IMR-90 (cell line): Measurements from ENCODE around the gene GTF2H4. TPM values are rescaled to one million over a fixed set of nuclear protein-coding genes. Genes with fewer than 3 reads are reported as not detected.

Source experiments
- ATAC-seq: fragments of 200-7000 bp; cut with Tn5 transposase; 2 replicates; pipeline ENCODE4 v1.9.1; 2020; ENCODE audit warnings: low read depth, mild to moderate bottlenecking, moderate library complexity
- BruUV-seq: library from RNA; stranded (reverse); fragments of 400-500 nt; replicated peaks from 2 replicates; lab custom pipeline; 2021; lab: Mats Ljungman, UMichigan
- CTCF ChIA-PET: fragments of 300-600 bp; formaldehyde crosslinking; extraction: SDS; loops from one replicate; lab custom pipeline; 2021; ENCODE audit warnings: antibody characterized with exemption; lab: Yijun Ruan, JAX
- POLR2A ChIA-PET: fragments of 300-600 bp; sonication (Branson Sonifier 250); formaldehyde crosslinking; loops from one replicate; lab custom pipeline; 2022; ENCODE audit warnings: antibody characterized with exemption; ENCODE audit not compliant: unreplicated experiment; lab: Charles Lee
- DNase-seq: peaks from one replicate; pipeline ENCODE4 v3.0.0; 2013
- H2AFZ ChIP-seq: replicated peaks from 2 replicates; pipeline ENCODE3; 2013; ENCODE audit warnings: low read length, mild to moderate bottlenecking; ENCODE audit not compliant: poor library complexity
- H2AK5ac ChIP-seq: 2 replicates; pipeline ENCODE4 v1.6.1; 2013; ENCODE audit warnings: low read depth, low read length, inconsistent platforms
- H2AK9ac ChIP-seq: replicated peaks from 2 replicates; pipeline ENCODE3; 2013; ENCODE audit warnings: mild to moderate bottlenecking, low read depth, low read length, moderate library complexity; ENCODE audit not compliant: poor library complexity
- H2BK120ac ChIP-seq: 2 replicates; pipeline ENCODE4 v1.6.1; 2013; ENCODE audit warnings: low read depth, low read length, inconsistent platforms
- H2BK15ac ChIP-seq: 3 replicates; pipeline ENCODE4 v1.6.1; 2013; ENCODE audit warnings: low read depth, low read length, inconsistent platforms
- H2BK20ac ChIP-seq: 2 replicates; pipeline ENCODE4 v1.6.1; 2013; ENCODE audit warnings: low read depth, mild to moderate bottlenecking, inconsistent platforms, low read length, moderate library complexity
- H2BK5ac ChIP-seq: 2 replicates; pipeline ENCODE4 v1.6.1; 2013; ENCODE audit warnings: mild to moderate bottlenecking, low read depth, low read length, inconsistent platforms; ENCODE audit not compliant: poor library complexity, severe bottlenecking
- H3K14ac ChIP-seq: replicated peaks from 2 replicates; pipeline ENCODE4 v1.6.1; 2013; ENCODE audit warnings: low read depth, low read length, inconsistent platforms
- H3K18ac ChIP-seq: 2 replicates; pipeline ENCODE4 v1.6.1; 2013; ENCODE audit warnings: low read depth, low read length, control low read depth
- H3K23ac ChIP-seq: 2 replicates; pipeline ENCODE4 v1.6.1; 2013; ENCODE audit warnings: low read depth, low read length, inconsistent platforms
- H3K27ac ChIP-seq: 2 replicates; pipeline ENCODE4 v1.5.1; 2013; ENCODE audit warnings: mild to moderate bottlenecking, control low read depth, low read length; ENCODE audit not compliant: insufficient read depth
- H3K27me3 ChIP-seq: 2 replicates; pipeline ENCODE4 v1.6.1; 2013; ENCODE audit warnings: low read length; ENCODE audit not compliant: control insufficient read depth, insufficient read depth
- H3K36me3 ChIP-seq: 2 replicates; pipeline ENCODE4 v1.6.1; 2013; ENCODE audit warnings: low read length, mixed read lengths; ENCODE audit not compliant: control insufficient read depth, insufficient read depth
- H3K4ac ChIP-seq: 2 replicates; pipeline ENCODE4 v1.6.1; 2013; ENCODE audit warnings: low read depth, low read length, inconsistent platforms
- H3K4me1 ChIP-seq: 2 replicates; pipeline ENCODE4 v1.6.1; 2013; ENCODE audit warnings: low read length, mixed read lengths; ENCODE audit not compliant: control insufficient read depth, insufficient read depth
- H3K4me2 ChIP-seq: 2 replicates; pipeline ENCODE4 v1.6.1; 2013; ENCODE audit warnings: low read depth, mild to moderate bottlenecking, control low read depth, low read length, moderate library complexity
- H3K4me3 ChIP-seq: 2 replicates; pipeline ENCODE4 v1.5.1; 2013; ENCODE audit warnings: low read depth, mild to moderate bottlenecking, control low read depth, low read length, moderate library complexity; ENCODE audit not compliant: insufficient read depth
- H3K56ac ChIP-seq: 2 replicates; pipeline ENCODE4 v1.6.1; 2013; ENCODE audit warnings: low read length, inconsistent platforms; ENCODE audit not compliant: insufficient read depth; ENCODE audit errors: extremely low read depth
- H3K79me1 ChIP-seq, 2 experiments: 2 replicates each; pipeline ENCODE4 v1.6.1; 2013; ENCODE audit warnings: low read length in 2 of 2, inconsistent platforms in 1 of 2, low read depth in 1 of 2
- H3K9ac ChIP-seq: 2 replicates; pipeline ENCODE4 v1.6.1; 2013; ENCODE audit warnings: low read depth, low read length, control low read depth
- H3K9me1 ChIP-seq: 2 replicates; pipeline ENCODE4 v1.6.1; 2013; ENCODE audit warnings: low read length, inconsistent platforms; ENCODE audit not compliant: insufficient read depth
- H3K9me3 ChIP-seq: 2 replicates; pipeline ENCODE4 v1.6.1; 2013; ENCODE audit warnings: low read length; ENCODE audit not compliant: control insufficient read depth, insufficient read depth
- H4K20me1 ChIP-seq: 2 replicates; pipeline ENCODE4 v1.6.1; 2013; ENCODE audit warnings: low read length, inconsistent platforms; ENCODE audit not compliant: insufficient read depth
- H4K5ac ChIP-seq: 2 replicates; pipeline ENCODE4 v1.6.1; 2013; ENCODE audit warnings: mild to moderate bottlenecking, low read depth, low read length, control low read depth
- H4K8ac ChIP-seq, 2 experiments: 2 replicates each; pipeline ENCODE4 v1.6.1; 2013; ENCODE audit warnings: low read depth in 2 of 2, low read length in 2 of 2, control low read depth in 1 of 2, inconsistent platforms in 1 of 2
- H4K91ac ChIP-seq: 2 replicates; pipeline ENCODE4 v1.6.1; 2013; ENCODE audit warnings: low read depth, low read length, inconsistent platforms; ENCODE audit not compliant: insufficient read depth
- CEBPB ChIP-seq: IDR thresholded peaks from 2 replicates; pipeline ENCODE4 v1.6.1; 2012; ENCODE audit warnings: low read depth, low read length, improper control_type of control experiment
- CHD1 ChIP-seq: IDR thresholded peaks from 2 replicates; pipeline ENCODE4 v1.6.1; 2012; ENCODE audit warnings: low read depth, low read length, improper control_type of control experiment
- MXI1 ChIP-seq: IDR thresholded peaks from 2 replicates; pipeline ENCODE4 v1.6.1; 2012; ENCODE audit warnings: low read depth, mild to moderate bottlenecking, low read length, moderate library complexity, borderline replicate concordance
- USF2 ChIP-seq: fragments of 150-350 bp; IDR thresholded peaks from 2 replicates; pipeline ENCODE4 v1.6.1; 2017; ENCODE audit warnings: mild to moderate bottlenecking, antibody characterized with exemption, low read length, low read depth
- WGBS, 2 experiments: methylation state at CpG; one replicate each; pipeline versions ENCODE4 v1.1.5 to v1.1.7; 2013; ENCODE audit warnings: missing lambda C conversion rate in 2 of 2; ENCODE audit not compliant: insufficient read length in 1 of 2; ENCODE audit errors: extremely low coverage in 2 of 2; 5-methylcytosine and 5-hydroxymethylcytosine counted together
- dilution Hi-C: fragments of 300-500 bp; cut with HindIII; formaldehyde crosslinking; loops from one replicate; pipeline ENCODE4 v1.14.3; 2018; ENCODE audit warnings: low sequenced_read_pairs; ENCODE audit not compliant: unreplicated experiment
- in situ Hi-C: fragments of 300-500 bp; cut with MboI; formaldehyde crosslinking; loops from 3 replicates; pipeline ENCODE4 v1.14.3; 2019; ENCODE audit warnings: low sequenced_read_pairs, inconsistent platforms, mixed read lengths
- intact Hi-C: fragments of 100-400 bp; cut with micrococcal nuclease; formaldehyde crosslinking; loops from 2 replicates; pipeline ENCODE4 v1.10.0; 2022
- polyA plus RNA-seq, 3 experiments: library from polyadenylated mRNA; depleted of rRNA; stranded (reverse); fragments of >200 nt; gene quantifications; 2 replicates each; pipeline ENCODE4 v1.2.3, GENCODE V29; 2012; ENCODE audit warnings: low replicate concordance in 1 of 3
- total RNA-seq: library from RNA; depleted of rRNA; stranded (reverse); fragments of >200 nt; gene quantifications from 2 replicates; pipeline ENCODE4 v1.2.3, GENCODE V29; 2012

GTF2H4 gene
- total and polyA plus RNA-seq, 2 of the 4 experiments (the other 2 are of a cell fraction): 13.4 to 30.8 TPM

- no peak for TF ChIP-seq CHD1
- no peak for TF ChIP-seq CEBPB
- no peak for TF ChIP-seq MXI1
These were observed 23.2 kb upstream of the GTF2H4 start (continued) for GRCh38 chr6:30884521-30885480.

GRCh38 chr6:30885481-30885998, 22.5 kb upstream of the GTF2H4 start:
- Histone ChIP-seq H3K9me3 (no peaks in the 10 kb centered on the region), H2AFZ (peak overlapping the region; percentile 89), H3K9me1 (peaks cover 15% of the 10 kb centered on the region), H3K9ac (peak overlapping the region; percentile 66), H2AK5ac (peak overlapping the region; percentile 78), H3K56ac (peak overlapping the region; percentile 54; the same call in 1 of the 2 replicates), H3K14ac (peak overlapping the region; percentile 90), H3K36me3 (peaks cover 16% of the 10 kb centered on the region), H3K4me3 (peak overlapping the region; percentile 81), H3K79me1 (peaks cover 25 to 52% of the 10 kb centered on the region in 2 experiments), H3K18ac (peak overlapping the region; percentile 52), H2BK15ac (peak overlapping the region; percentile 43; the same call in 1 of the 3 replicates), H4K8ac (peak overlapping the region; percentile 12 to 78), H3K27me3 (no peaks in the 10 kb centered on the region), H4K20me1 (no peaks in the 10 kb centered on the region), H4K91ac (peak overlapping the region; percentile 64), H3K4me1 (peaks cover 48% of the 10 kb centered on the region), H3K4ac (peak overlapping the region; percentile 91), H2BK5ac (peak overlapping the region; percentile 56), H3K4me2 (peak overlapping the region; percentile 96), H4K5ac (peak overlapping the region; percentile 67), H2AK9ac (peak overlapping the region; percentile 93), H2BK20ac (peak overlapping the region; percentile 27), H3K27ac (peak overlapping the region; percentile 69), H2BK120ac (peak overlapping the region; percentile 82), H3K23ac (peak overlapping the region; percentile 86)
- dilution Hi-C loops: no loop called here
- no TSS peak for BruUV-seq
- intact Hi-C loops: no loop called here
- WGBS, 2 experiments: 17% methylated on average over 4 of the region's 7 CpGs; no CpG with 5 or more reads in 1 of the 2 experiments
- DNase-seq (peak; percentile 18), ATAC-seq (peak; percentile 1)
- ChIA-PET CTCF (no interaction called here), POLR2A (no interaction called here)
- TF ChIP-seq MXI1 (peak; percentile 60; the same call in 1 of the 2 replicates), USF2 (no peak)
- in situ Hi-C loops: no loop called here
